Heart right ventricle (tissue), 16 donors: ENCODE data around the gene SMNDC1. TPM values are rescaled to one million over a fixed set of nuclear protein-coding genes. Genes with fewer than 3 reads are reported as not detected.
"Not testable (repeated sequence)": the region's sequence is repeated elsewhere in the genome, so short reads cannot be mapped to it uniquely, and the experiment has no call there.

Source experiments
- ATAC-seq, 8 donors: fragments of 200-7000 bp; cut with Tn5 transposase; one replicate each; pipeline ENCODE4 v1.9.1; 2020; ENCODE audit warnings: mild to moderate bottlenecking in 8 of 8, moderate library complexity in 8 of 8, moderate number of reproducible peaks in 1 of 8
- DNase-seq, 2 donors: peaks; one replicate each; pipeline ENCODE4 v3.0.0-alpha.2; 2020
- H3K27ac ChIP-seq, 10 donors: fragments of 200-600 bp; sonication (generic) in 2 of 10; one replicate each; pipeline versions ENCODE4 v1.5.0 to v1.8.0; 2020 to 2022; ENCODE audit warnings: mild to moderate bottlenecking in 3 of 10
- H3K27me3 ChIP-seq, 7 donors: fragments of 200-600 bp; one replicate each; pipeline ENCODE4 v1.8.0; 2021 to 2022; ENCODE audit warnings: mild to moderate bottlenecking in 2 of 7
- H3K36me3 ChIP-seq, 9 donors: fragments of 200-600 bp; sonication (generic) in 1 of 9; one replicate each; pipeline versions ENCODE4 v1.5.0 to v1.8.0; 2020 to 2022; ENCODE audit warnings: mild to moderate bottlenecking in 2 of 9
- H3K4me1 ChIP-seq, 9 donors: fragments of 200-600 bp; sonication (generic) in 1 of 9; one replicate each; pipeline versions ENCODE4 v1.5.0 to v1.8.0; 2020 to 2022; ENCODE audit warnings: mild to moderate bottlenecking in 4 of 9
- H3K4me3 ChIP-seq, 10 donors: fragments of 200-600 bp; sonication (generic) in 2 of 10; one replicate each; pipeline versions ENCODE4 v1.5.0 to v1.8.0; 2020 to 2022; ENCODE audit warnings: mild to moderate bottlenecking in 7 of 10, moderate library complexity in 2 of 10
- H3K9me3 ChIP-seq, 11 donors: fragments of 200-600 bp in 10 of 11; sonication (generic) in 2 of 11; one replicate each; pipeline versions ENCODE4 v1.5.0 to v1.8.0; 2013 to 2022; ENCODE audit warnings: mild to moderate bottlenecking in 2 of 11, control low read depth in 1 of 11, moderate library complexity in 1 of 11
- WGBS, 2 donors: extraction: QIAGEN DNeasy Blood & Tissue Kit; methylation state at CpG; one replicate each; pipeline ENCODE4 v1.1.7; 2013; ENCODE audit warnings: inconsistent platforms in 1 of 2; 5-methylcytosine and 5-hydroxymethylcytosine counted together
- intact Hi-C, 10 donors: fragments of 100-400 bp; cut with DNase I; formaldehyde crosslinking; loops; one replicate each; pipeline versions ENCODE4 v1.11.1 to v1.14.2; 2022
- polyA plus RNA-seq, 2 donors: library from polyadenylated mRNA; stranded (reverse); fragments of 200-250 nt; gene quantifications; one replicate each; pipeline ENCODE4 v1.2.3, GENCODE V29; 2013
- total RNA-seq, 10 donors: library from RNA; stranded (reverse); fragmentation: NEBNext Ultra II Directional in 3 of 10; extraction: Animal tissue kit (Norgen Biotek cat#: 25700) in 3 of 10; gene quantifications; one replicate each; pipeline versions ENCODE4 v1.2.1 to v1.2.4, GENCODE V29; 2021 to 2023
- TF ChIP-seq, protein P1 (sequence below), 9 donors: fragments of 200-600 bp; sonication (generic) in 2 of 9; IDR thresholded peaks; one replicate each; pipeline versions ENCODE4 v1.5.0 to v1.8.0; 2021 to 2022; ENCODE audit warnings: antibody characterized with exemption in 9 of 9, mild to moderate bottlenecking in 5 of 9, moderate library complexity in 1 of 9
- donor health status: Arrhythmogenic right ventricular cardiomyopathy.
- donor health status: ischemic (EF 13 %, LVEDD 7.1; RV severe dilation, severe dysfunction).
- donor health status: healthy with polysubstance abuse.
- donor health status: DM: no; HTN: yes; CAD: no.
- donor health status: DM: no; HTN: no; CAD: no.
- donor health status: ischemic (EF 25% LVEDD 6.9; RV normal size, moderate dysfunction).
- donor health status: ischemic (EF 25% LVEDD 5.7; RV mildly dilated, moderate dysfunction).
- donor health status: healthy.
- donor health status: DM: yes; HTN: yes; CAD: no.
- donor health status: Ischemic cardiomyopathy.
- donor health status: ischemic (EF 35%, LVEDD 5.7; RV mildly dilated, moderate dysfunction).
- donor health status: nonischemic (EF 11% LVEDD 7.7; RV severe dilation, severe dysfunction).
- donor health status: DM: yes; HTN: yes; CAD: no.
- donor health status: PGD.
- donor health status: ischemic (EF 29% LVEDD 5.4; RV normal size, mild dysfunction).
- donor health status: nonischemic (EF 23%, LVEDD 6.1; RV moderate dilation, normal function).

SMNDC1 gene
- total and polyA plus RNA-seq, 12 donors, result 10.1 to 28.0 (median 20.7) TPM

DNA sequence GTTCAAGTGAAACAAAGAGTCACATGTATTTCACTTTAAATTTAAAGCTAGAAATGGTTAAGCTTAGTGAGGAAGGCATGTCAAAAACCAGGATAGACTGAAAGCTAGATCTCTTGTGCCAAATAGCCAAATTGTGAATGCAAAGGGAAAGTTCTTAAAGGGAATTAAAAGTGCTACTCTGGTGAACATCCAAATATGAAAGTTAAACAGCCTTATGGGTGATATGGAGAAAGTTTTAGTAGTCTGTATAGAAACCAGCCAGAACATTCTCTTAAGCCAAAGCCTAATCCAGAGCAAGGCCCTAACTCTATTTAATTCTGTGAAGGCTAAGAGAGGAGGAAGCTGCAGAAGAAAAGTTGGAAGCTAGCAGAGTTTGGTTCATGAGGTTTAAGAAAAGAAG lies 50.3 kb downstream of the SMNDC1 start:
- intact Hi-C loops, result no loop called here
- H3K27me3 ChIP-seq, result no peaks in the 10 kb centered on the region
- H3K9me3 ChIP-seq, result peaks cover 0 to 12% (median 6%) of the 10 kb centered on the region in 11 donors
- TF ChIP-seq, protein P1, sequence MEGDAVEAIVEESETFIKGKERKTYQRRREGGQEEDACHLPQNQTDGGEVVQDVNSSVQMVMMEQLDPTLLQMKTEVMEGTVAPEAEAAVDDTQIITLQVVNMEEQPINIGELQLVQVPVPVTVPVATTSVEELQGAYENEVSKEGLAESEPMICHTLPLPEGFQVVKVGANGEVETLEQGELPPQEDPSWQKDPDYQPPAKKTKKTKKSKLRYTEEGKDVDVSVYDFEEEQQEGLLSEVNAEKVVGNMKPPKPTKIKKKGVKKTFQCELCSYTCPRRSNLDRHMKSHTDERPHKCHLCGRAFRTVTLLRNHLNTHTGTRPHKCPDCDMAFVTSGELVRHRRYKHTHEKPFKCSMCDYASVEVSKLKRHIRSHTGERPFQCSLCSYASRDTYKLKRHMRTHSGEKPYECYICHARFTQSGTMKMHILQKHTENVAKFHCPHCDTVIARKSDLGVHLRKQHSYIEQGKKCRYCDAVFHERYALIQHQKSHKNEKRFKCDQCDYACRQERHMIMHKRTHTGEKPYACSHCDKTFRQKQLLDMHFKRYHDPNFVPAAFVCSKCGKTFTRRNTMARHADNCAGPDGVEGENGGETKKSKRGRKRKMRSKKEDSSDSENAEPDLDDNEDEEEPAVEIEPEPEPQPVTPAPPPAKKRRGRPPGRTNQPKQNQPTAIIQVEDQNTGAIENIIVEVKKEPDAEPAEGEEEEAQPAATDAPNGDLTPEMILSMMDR (IDR thresholded peaks at IDR 0.05), result no peak
- H3K4me1 ChIP-seq, result peaks cover 0 to 37% (median 25%) of the 10 kb centered on the region in 9 donors
- H3K4me3 ChIP-seq, result no peak overlapping the region
- peaks cover 0 to 15% (median 0%) of the 10 kb centered on the region in 9 donors for H3K36me3 ChIP-seq
- H3K27ac ChIP-seq, result peak overlapping the region in 1 of 10 donors; percentile 13
- ATAC-seq, result no peak
- DNase-seq, result no peak

DNA sequence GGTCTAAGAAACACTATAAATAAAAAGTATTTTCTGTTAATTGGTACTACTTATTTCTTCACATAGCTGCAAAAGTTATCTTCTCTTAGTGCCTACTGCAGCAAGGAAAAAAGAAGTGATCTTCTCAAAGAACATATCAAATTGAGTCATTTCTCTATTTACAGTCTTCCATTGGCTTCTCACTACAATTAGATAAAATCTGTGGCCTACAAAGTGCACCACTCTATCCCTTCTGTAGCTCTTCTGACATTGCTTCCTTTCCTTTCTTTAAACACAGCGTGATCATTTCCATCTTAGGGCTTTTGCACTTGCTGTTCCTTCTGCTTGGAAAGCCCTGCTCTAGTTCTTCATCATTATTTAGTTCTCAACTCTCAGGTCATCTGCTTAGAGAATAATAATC lies 52.6 kb downstream of the SMNDC1 start:
- ATAC-seq (no peak), DNase-seq (no peak)
- H3K9me3 ChIP-seq, result peaks cover 0 to 12% (median 6%) of the 10 kb centered on the region in 11 donors
- TF ChIP-seq, protein P1 (IDR thresholded peaks at IDR 0.05), result no peak
- H3K27me3 ChIP-seq, result no peaks in the 10 kb centered on the region
- H3K27ac ChIP-seq, result no peak overlapping the region
- H3K36me3 ChIP-seq, result peaks cover 0 to 27% (median 0%) of the 10 kb centered on the region in 9 donors
- no peak overlapping the region for H3K4me3 ChIP-seq
- WGBS, 2 donors, result 91 to 92% methylated on average over 1 of the region's 1 CpG
- intact Hi-C loops, result no loop called here
- peaks cover 0 to 29% (median 11%) of the 10 kb centered on the region in 9 donors for H3K4me1 ChIP-seq

DNA sequence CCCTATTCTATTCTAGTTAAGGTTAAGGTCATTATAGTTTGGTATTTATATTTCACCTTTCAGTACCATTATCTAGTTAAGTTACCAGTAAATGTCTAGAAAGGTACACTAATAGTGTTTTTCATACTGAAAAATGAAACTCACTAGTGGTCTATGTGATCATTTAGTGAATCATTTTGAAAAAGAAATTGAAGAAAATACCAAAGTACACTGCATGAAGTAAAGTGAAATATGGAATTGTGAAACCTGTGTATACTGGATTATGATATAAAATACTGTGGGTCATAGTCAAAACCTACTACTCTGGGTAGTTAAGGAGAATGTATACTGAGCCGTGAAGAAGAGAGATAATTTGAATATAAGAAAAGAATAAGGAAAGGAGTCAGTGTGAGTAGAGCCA lies 53.3 kb downstream of the SMNDC1 start:
- Histone ChIP-seq H3K9me3 (peaks cover 0 to 11% (median 6%) of the 10 kb centered on the region in 11 donors), H3K36me3 (peaks cover 0 to 33% (median 0%) of the 10 kb centered on the region in 9 donors), H3K4me1 (peaks cover 0 to 29% (median 11%) of the 10 kb centered on the region in 9 donors)
- ATAC-seq, intact Hi-C loops, DNase-seq, H3K4me3 ChIP-seq, H3K27me3 ChIP-seq, H3K27ac ChIP-seq: not testable (repeated sequence)
- WGBS, 2 donors, result 93 to 98% methylated on average over 1 of the region's 1 CpG

DNA sequence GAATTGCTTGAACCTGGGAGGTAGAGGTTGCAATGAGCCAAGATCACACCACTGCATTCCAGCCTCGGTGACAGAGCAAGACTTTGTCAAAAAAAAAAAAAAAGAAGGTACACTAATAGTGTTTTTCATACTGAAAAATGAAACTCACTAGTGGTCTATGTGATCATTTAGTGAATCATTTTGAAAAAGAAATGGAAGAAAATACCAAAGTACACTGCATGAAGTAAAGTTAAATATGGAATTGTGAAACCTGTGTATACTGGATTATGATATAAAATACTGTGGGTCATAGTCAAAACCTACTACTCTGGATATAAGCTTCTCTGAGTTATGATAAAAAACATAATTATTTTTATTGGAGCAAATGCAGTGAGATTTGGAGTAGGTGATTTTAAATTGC lies 55.2 kb downstream of the SMNDC1 start:
- Histone ChIP-seq H3K4me1 (peaks cover 0 to 32% (median 13%) of the 10 kb centered on the region in 9 donors), H3K36me3 (peaks cover 0 to 36% (median 9%) of the 10 kb centered on the region in 9 donors)
- H3K27ac ChIP-seq, intact Hi-C loops, DNase-seq, H3K9me3 ChIP-seq, H3K27me3 ChIP-seq, ATAC-seq, H3K4me3 ChIP-seq: not testable (repeated sequence)
- whole genome bisulfite sequencing, 2 donors, result 78 to 88% methylated on average over 1 of the region's 1 CpG

DNA sequence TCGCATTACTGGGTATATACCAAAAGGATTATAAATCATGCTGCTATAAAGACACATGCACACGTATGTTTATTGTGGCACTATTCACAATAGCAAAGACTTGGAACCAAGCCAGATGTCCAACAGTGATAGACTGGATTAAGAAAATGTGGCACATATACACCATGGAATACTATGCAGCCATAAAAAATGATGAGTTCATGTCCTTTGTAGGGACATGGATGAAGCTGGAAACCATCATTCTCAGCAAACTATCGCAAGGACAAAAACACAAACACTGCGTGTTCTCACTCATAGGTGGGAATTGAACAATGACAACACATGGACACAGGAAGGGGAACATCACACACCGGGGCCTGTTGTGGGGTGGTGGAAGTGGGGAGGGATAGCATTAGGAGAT lies 56.9 kb downstream of the SMNDC1 start:
- peaks cover 0 to 40% (median 19%) of the 10 kb centered on the region in 9 donors for H3K4me1 ChIP-seq
- intact Hi-C loops, result not testable (repeated sequence)

DNA sequence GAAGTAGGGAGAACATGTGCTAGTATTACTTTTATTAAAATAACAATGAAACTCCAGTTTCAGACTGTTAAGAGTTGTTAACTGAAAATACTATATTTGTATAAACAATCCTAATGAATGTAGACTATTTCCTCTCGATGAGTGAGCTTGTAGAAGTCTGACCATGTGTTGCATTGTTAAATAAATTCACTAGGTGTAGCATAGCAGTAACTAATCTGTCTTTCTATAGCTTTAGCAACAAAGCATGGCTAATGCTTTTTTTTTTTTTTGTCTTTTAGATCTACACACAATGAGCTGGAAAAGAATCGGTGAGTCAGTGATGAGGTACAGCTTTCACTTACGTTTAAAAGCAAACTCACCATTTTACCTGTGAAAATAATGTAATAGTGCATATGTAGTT lies 60.2 kb downstream of the SMNDC1 start:
- Histone ChIP-seq H3K36me3 (peaks cover 0 to 36% (median 9%) of the 10 kb centered on the region in 9 donors), H3K27me3 (no peaks in the 10 kb centered on the region), H3K27ac (no peak overlapping the region), H3K9me3 (no peaks in the 10 kb centered on the region), H3K4me1 (peaks cover 0 to 60% (median 26%) of the 10 kb centered on the region in 9 donors), H3K4me3 (no peak overlapping the region)
- WGBS, 2 donors, result 84 to 89% methylated on average over 3 of the region's 3 CpGs
- intact Hi-C loops, result no loop called here
- TF ChIP-seq, protein P1 (IDR thresholded peaks at IDR 0.05), result no peak
- DNase-seq (no peak), ATAC-seq (no peak)

More for the DNA sequence above, 56.9 kb downstream of the SMNDC1 start:
- H3K36me3 ChIP-seq, result peaks cover 0 to 36% (median 9%) of the 10 kb centered on the region in 9 donors
- WGBS, 2 donors, result 89 to 99% methylated on average over 4 of the region's 5 CpGs
- DNase-seq, H3K27me3 ChIP-seq, H3K27ac ChIP-seq, H3K4me3 ChIP-seq, H3K9me3 ChIP-seq, ATAC-seq: not testable (repeated sequence)
